ENCODE measurements around the gene ID4.

GRCh38 chr6:19833947-19834346 lies 3.2 kb upstream of the ID4 start:
- TF ChIP-seq POLR2A (IDR thresholded peaks at IDR 0.05) (no peak), CTCF (IDR thresholded peaks at IDR 0.05) (no peak)
